Mucosa of rectum (tissue), 2 donors: Measurements from ENCODE around the gene WRAP73.

ENCODE experiments used
- H3K27ac ChIP-seq, 2 donors: one replicate each; pipeline ENCODE4 v1.7.0; 2013; ENCODE audit warnings: inconsistent platforms in 2 of 2, low read depth in 2 of 2, low read length in 2 of 2
- H3K27me3 ChIP-seq, 2 donors: one replicate each; pipeline ENCODE4 v1.7.0; 2013; ENCODE audit warnings: low read length in 2 of 2; ENCODE audit not compliant: control insufficient read depth in 2 of 2, insufficient read depth in 2 of 2
- H3K36me3 ChIP-seq, 2 donors: one replicate each; pipeline ENCODE4 v1.7.0; 2013; ENCODE audit warnings: low read length in 2 of 2; ENCODE audit not compliant: control insufficient read depth in 2 of 2, insufficient read depth in 2 of 2
- H3K4me1 ChIP-seq, 2 donors: one replicate each; pipeline ENCODE4 v1.7.0; 2013; ENCODE audit warnings: low read length in 2 of 2, mild to moderate bottlenecking in 1 of 2; ENCODE audit not compliant: control insufficient read depth in 2 of 2, insufficient read depth in 2 of 2
- H3K4me3 ChIP-seq, 2 donors: one replicate each; pipeline ENCODE4 v1.7.0; 2013; ENCODE audit warnings: low read length in 2 of 2
- H3K9ac ChIP-seq, 2 donors: one replicate each; pipeline ENCODE4 v1.7.0; 2013; ENCODE audit warnings: low read length in 2 of 2, low read depth in 1 of 2, mild to moderate bottlenecking in 1 of 2
- H3K9me3 ChIP-seq, 2 donors: one replicate each; pipeline ENCODE4 v1.7.0; 2013; ENCODE audit warnings: low read length in 2 of 2; ENCODE audit not compliant: control insufficient read depth in 2 of 2
- donor health status: healthy.
- donor health status: Normal muscosa, but diverticular disease.

The WRAP73 gene

DNA sequence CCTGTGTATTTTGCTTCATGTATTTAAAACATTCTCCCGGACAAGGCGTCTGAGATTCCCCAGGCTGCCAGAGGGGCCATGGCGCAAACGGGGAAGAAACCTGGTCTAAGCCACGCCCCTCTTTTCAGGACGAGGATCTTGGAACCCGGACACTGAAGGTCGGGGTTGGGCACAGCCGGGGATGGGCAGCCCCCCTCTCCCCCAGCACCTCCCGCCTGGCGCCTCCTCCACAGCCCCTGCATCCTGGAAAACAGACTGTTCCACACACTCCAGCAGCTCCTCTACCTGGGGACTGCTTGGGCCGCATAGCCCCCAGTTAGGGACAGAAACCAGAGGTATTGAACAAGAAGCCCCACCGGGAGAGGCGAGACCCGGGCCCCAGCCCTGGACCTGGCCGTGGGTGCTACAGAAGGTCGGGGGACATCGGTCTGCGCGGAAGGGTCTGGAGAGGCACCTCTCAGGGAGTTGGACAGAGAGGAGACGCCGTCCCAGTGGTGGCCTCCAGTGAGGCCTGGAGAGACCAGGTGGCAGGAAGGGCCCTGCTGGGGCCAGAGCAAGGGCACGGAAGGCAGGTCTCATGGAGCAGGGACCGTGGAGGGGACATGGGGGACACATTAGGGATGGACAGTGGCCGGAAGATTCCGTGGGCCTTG is 7.8 kb upstream of the WRAP73 start:
- H3K4me1 ChIP-seq = no peaks in the 10 kb centered on the region
- peaks cover 17 to 20% of the 10 kb centered on the region in 2 donors for H3K27me3 ChIP-seq
- H3K9ac ChIP-seq = no peak overlapping the region
- H3K4me3 ChIP-seq = no peak overlapping the region
- no peaks in the 10 kb centered on the region for H3K9me3 ChIP-seq
- no peak overlapping the region for H3K27ac ChIP-seq
- H3K36me3 ChIP-seq = no peaks in the 10 kb centered on the region

DNA sequence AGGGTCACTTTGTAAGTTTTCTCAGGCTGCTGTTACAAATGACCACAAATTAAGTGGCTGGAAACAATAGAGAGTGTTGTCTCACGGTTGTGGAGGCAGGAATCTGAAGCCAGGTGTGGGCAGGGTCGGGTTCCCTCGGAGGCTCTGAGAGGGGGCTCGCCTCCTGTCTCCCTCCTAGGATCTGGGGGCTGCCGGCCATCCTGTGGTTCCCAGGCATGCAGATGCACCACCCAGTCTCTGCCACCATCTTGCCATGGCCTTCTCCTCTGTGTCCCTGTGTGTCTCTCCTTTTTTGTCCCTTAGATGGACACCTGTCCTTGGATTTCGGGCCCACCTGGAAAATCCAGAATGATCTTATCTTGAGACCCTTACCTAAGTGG is 7.2 kb upstream of the WRAP73 start:
- H3K27me3 ChIP-seq = peaks cover 19 to 22% of the 10 kb centered on the region in 2 donors
- H3K9ac ChIP-seq = no peak overlapping the region
- no peak overlapping the region for H3K27ac ChIP-seq
- no peak overlapping the region for H3K4me3 ChIP-seq
- H3K36me3 ChIP-seq = no peaks in the 10 kb centered on the region
- peaks cover 2 to 3% of the 10 kb centered on the region in 2 donors for H3K4me1 ChIP-seq
- H3K9me3 ChIP-seq = no peaks in the 10 kb centered on the region

- Histone ChIP-seq H3K4me3 (no peak overlapping the region), H3K27me3 (peaks cover 19 to 23% of the 10 kb centered on the region in 2 donors), H3K4me1 (peaks cover 2 to 3% of the 10 kb centered on the region in 2 donors), H3K27ac (no peak overlapping the region), H3K36me3 (no peaks in the 10 kb centered on the region), H3K9ac (no peak overlapping the region), H3K9me3 (no peaks in the 10 kb centered on the region)
Measured at GRCh38 chr1:3656450-3657095, 6.7 kb upstream of the WRAP73 start.

GRCh38 chr1:3654549-3655281 is 4.8 kb upstream of the WRAP73 start:
- peaks cover 26 to 34% of the 10 kb centered on the region in 2 donors for H3K27me3 ChIP-seq
- H3K4me1 ChIP-seq = peaks cover 4 to 9% of the 10 kb centered on the region in 2 donors

GRCh38 chr1:3653286-3653618 is 3.3 kb upstream of the WRAP73 start:
- Histone ChIP-seq H3K4me3 (no peak overlapping the region), H3K4me1 (peaks cover 10 to 15% of the 10 kb centered on the region in 2 donors), H3K9ac (no peak overlapping the region), H3K36me3 (no peaks in the 10 kb centered on the region), H3K27ac (no peak overlapping the region), H3K9me3 (no peaks in the 10 kb centered on the region), H3K27me3 (peaks cover 26 to 34% of the 10 kb centered on the region in 2 donors)

More at GRCh38 chr1:3654549-3655281, 4.8 kb upstream of the WRAP73 start:
- Histone ChIP-seq H3K36me3 (no peaks in the 10 kb centered on the region), H3K4me3 (no peak overlapping the region), H3K27ac (no peak overlapping the region), H3K9me3 (no peaks in the 10 kb centered on the region), H3K9ac (no peak overlapping the region)

DNA sequence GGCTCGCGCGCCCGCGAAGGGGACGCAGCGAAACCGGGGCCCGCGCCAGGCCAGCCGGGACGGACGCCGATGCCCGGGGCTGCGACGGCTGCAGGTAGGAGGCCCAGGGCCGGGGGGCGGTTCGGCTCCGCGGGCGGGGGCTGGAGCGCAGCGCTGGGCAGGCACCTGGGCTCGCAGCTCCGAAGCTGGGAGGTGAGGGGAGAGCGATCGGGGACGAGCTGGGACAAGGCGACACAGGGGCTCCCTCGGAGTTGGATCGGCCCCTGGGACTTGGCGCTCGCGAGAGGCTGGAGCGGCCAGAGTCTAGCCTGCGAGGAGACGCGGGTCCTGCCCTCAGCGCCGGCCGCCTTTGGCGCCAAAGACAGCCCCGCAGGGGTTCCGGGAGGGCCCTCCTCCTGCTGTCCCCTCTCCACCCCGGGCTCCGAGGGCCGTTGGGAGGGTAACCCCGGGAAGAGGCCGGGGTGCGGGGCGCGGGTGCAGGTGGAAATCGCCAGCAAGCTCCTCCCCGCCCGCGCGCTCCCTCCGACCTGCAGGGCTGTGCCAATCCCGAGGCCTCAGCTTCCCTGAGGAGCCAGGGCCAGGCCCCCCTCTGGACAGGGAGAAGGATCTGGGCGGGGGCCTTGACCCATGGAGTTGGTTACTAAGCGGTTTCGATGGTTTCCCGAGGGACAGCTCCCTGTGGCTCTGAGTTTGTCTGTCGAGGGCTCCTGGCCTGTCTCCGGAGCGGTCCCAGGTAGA is 2.8 kb upstream of the WRAP73 start:
- Histone ChIP-seq H3K27ac (no peak overlapping the region), H3K9ac (no peak overlapping the region), H3K27me3 (peaks cover 26 to 34% of the 10 kb centered on the region in 2 donors), H3K36me3 (no peaks in the 10 kb centered on the region), H3K9me3 (no peaks in the 10 kb centered on the region), H3K4me3 (peak overlapping the region; percentile 37 to 39), H3K4me1 (peaks cover 10 to 15% of the 10 kb centered on the region in 2 donors)

DNA sequence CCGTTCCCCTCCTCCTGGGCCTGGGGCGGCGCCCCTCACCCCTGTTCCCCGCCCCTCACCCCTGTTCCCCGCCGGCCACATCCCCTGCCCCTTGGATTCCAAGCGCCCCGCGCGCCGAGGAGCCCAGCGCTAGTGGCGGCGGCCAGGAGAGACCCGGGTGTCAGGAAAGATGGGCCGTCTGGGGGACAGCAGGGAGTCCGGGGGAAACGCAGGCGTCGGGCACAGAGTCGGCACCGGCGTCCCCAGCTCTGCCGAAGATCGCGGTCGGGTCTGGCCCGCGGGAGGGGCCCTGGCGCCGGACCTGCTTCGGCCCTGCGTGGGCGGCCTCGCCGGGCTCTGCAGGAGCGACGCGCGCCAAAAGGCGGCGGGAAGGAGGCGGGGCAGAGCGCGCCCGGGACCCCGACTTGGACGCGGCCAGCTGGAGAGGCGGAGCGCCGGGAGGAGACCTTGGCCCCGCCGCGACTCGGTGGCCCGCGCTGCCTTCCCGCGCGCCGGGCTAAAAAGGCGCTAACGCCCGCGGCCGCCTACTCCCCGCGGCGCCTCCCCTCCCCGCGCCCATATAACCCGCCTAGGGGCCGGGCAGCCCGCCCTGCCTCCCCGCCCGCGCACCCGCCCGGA is 2.1 kb upstream of the WRAP73 start, which contains the start of gene TP73:
TSS of gene TP73 (plus strand) at position 587 of the 618 bp plus-strand sequence. CDS start 29,850 bp downstream, outside the sequence.
- Histone ChIP-seq H3K27me3 (peaks cover 26 to 34% of the 10 kb centered on the region in 2 donors), H3K4me1 (peaks cover 10 to 15% of the 10 kb centered on the region in 2 donors), H3K27ac (no peak within 1 kb of the TSS), H3K4me3 (peak within 1 kb of the TSS; percentile 37 to 39), H3K9ac (no peak within 1 kb of the TSS), H3K36me3 (peaks cover under 1 to 2% of the 10 kb centered on the region in 2 donors), H3K9me3 (no peaks in the 10 kb centered on the region)

DNA sequence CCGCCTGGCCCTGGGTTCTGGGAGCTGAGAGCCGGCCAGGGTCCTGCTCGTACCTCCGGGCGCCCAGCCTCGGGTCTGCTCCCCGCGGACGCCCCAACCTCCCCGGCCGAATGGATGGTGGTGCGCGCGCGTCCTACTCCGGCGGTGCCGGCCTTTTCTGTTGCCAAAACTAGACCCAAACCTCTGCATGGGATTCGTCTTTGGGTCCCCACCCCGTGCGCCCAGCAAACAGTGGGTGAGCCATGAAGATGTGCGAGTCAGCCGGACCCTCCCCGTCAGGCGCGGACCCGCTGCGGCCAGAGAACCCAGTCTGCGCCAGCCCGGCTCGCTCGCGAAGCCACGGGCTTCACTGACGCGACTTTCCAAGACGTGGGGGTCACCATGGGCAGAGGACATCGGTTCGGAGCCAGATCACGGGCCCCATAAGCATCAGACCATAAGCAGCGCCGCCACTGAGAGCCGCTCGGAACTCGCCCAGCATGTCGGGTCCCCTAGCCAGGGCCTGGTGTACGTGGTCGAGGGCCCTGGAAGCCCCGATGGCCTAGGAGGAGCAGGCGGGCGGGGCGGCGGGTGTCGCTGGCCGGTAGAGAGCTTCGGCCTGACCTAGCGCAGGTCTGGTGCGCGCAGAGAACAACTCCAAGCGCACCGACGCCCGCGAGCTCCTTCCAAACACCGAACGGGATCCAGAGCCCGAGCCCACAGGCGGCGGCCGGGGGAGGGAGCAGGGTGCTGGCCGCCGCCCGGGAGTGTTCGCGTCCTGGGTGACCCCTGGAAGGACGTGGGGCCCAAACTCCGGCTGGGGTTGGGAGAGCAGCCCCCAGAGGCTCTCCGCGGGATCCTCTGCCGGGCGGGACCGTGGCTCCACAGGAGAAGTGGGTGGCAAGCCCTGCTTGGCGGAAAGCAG is 1.4 kb upstream of the WRAP73 start:
- no peaks in the 10 kb centered on the region for H3K9me3 ChIP-seq
- no peak overlapping the region for H3K9ac ChIP-seq
- H3K4me1 ChIP-seq = peaks cover 10 to 15% of the 10 kb centered on the region in 2 donors
- no peak overlapping the region for H3K4me3 ChIP-seq
- H3K27me3 ChIP-seq = peaks cover 26 to 34% of the 10 kb centered on the region in 2 donors
- peaks cover 8 to 10% of the 10 kb centered on the region in 2 donors for H3K36me3 ChIP-seq
- no peak overlapping the region for H3K27ac ChIP-seq
